HG02763 (cell line): ENCODE results near the gene RBX1.
"Not testable (repeated sequence)": the region's sequence is repeated elsewhere in the genome, so short reads cannot be mapped to it uniquely, and the experiment has no call there.

Source experiments
- ATAC-seq: cut with Tn5 transposase; IDR thresholded peaks from one replicate; pipeline ENCODE4 v1.9.1; 2021; ENCODE audit warnings: mild to moderate bottlenecking, moderate library complexity; ENCODE audit not compliant: unreplicated experiment

The RBX1 gene

DNA sequence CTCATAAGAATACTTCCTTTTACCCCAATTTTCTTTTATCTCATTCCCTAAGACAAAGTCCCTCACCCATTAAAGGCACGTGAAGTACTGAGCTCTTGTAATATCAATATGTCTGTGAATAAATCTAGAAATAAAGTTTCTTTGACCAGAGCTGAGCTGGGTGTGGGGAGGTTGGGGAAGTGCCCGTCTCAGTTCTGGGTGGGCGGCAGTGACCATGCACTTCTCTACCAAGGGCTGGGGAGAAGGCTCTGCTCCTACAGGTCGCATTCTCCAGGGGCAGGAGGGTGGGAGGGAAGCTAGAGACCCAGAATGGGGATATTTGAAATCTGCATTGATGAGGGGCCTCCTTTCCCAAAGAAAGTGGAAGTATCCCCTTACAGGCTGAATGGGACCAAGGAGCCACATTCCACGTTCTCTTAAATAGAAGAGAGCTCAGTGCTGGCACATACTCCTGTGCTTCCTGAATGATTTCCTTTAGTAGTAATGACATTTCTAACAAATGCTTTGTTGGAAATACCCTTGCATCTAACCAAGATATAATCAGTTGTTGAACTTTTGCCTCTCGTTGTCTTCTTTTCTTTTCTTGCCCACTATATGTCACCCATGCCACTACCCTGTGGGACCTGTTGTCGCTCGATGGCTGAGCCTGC lies 16.1 kb downstream of the RBX1 start:
- no peak for ATAC-seq

DNA sequence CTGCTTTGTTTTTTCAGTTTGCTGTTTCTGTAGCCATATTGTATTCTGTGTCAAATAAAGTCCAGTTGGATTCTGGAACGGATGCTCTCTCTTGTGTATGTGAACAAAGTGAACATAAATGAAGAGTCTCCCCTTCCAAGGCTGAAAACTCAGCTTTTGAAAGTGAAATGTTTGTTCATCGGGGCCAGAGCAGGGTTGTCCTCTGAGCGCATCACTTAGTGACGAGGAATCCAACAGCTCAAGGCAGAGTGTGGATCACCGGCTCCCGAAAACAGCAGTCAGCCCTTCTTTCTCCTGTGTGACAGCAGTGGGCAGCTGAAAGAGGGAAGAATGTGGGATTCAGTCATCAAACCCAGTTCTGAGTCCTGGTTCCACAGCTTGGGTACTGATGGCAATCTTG lies 21.4 kb downstream of the RBX1 start:
- ATAC-seq = no peak

DNA sequence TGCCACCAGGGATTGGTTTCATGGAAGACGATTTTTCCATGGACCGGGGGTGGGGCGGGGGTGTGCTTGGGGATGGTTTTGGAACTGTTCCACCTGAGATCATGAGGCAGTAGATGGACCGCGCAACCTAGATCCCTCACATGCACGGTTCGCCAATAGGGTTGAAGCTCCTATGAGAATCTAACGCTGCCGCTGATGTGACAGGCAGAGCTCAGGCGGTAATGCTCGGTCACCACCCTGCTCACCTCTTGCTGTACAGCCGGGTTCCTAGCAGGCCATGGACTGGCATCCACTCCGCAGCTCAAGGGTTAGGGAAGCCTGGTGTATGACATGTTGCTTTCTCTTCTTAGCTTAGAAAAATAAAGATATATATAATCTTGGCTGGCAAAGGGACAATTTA lies 22.0 kb downstream of the RBX1 start:
- no peak for ATAC-seq

DNA sequence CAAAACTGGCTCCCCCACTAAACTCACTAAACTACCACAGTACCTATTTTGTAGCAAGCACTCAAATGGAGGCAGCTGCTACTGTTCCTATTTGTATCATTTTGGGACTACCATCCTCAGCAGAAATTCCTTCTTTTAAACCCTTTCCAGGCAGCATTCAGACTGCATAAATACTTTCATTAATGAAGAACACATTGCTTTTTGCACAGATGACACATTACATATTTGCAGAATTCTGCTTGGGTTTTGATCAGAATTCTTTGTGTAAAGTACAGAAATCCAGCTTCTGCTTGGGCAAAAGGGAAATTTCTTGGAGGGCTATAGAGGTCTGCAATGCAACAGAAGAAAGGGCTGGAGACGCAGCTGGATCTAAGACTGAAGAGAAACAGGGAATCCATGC lies 24.2 kb downstream of the RBX1 start:
- no peak for ATAC-seq

DNA sequence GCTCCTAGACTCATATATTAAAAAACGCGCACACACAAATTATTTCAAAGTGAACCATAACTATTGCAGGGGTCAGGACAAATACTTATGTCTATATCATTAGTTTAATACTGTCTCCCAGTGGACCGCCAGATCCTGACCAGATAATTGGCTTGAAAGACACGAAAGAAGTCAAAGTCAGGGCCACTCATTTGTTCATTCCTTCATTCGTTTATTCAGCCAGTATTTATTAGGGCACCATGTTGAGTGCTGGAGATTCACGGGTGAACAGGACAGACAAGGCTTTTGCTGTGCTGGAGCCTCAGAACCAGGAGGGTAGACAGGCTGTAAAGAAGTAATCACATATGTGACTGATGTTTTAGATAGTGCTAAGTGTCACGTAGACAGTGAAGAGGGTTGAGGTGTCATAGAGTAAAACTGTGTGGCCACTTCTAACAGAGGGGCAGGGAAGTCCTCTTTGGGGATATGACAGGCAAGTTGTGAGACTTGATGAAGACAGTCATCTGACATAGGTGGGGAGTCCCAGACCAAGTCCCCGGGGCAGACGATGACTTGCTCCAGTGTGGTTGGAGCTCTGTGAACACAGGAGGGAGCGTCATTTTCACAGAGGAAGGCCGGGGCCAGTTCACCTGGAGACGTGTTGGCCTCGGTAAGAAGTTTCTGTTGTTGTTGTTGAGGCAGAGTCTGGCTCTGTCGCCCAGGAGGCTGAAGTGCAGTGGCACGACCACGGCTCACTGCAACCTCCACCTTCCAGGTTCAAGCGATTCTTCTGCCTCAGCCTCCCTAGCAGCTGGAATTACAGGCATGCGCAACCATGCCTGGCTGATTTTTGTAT lies 25.9 kb downstream of the RBX1 start:
- ATAC-seq = no peak

DNA sequence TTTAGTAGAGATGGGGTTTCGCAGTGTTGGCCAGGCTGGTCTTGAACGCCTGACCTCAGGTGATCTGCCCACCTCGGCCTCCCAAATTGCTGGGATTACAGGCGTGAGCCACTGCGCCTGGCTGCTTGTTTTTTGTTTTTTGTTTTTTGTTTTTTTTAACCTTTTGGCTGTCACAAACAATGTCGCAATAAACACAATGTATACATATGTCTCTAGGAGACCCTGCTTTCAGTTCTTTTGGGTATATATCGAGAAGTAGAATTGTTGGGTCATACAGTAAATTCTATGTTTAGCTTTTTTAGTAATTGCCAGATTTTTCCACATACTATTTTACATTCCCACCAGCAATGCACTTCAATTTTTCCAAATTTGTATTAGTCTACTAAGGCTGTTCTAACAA lies 28.0 kb downstream of the RBX1 start:
- ATAC-seq = no peak

DNA sequence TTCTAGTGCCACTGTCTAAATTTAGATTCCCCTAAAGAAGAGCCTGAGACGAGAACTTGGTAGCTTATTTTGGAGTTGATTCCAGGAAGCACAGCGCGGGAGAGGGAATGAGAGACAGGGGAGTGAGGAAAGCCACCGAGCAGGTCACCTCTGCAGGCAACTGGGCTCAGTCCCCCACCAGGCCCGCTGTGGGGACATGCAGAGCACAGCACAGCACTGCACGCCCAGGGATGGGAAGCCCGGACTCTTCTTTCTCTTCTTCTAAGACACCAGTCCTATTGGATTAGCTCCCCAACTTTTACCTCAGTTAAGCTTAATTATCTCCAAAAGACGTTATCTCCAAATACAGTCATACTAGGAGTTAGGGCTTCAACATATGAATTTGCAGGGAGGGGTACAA lies 28.7 kb downstream of the RBX1 start:
- ATAC-seq = no peak

DNA sequence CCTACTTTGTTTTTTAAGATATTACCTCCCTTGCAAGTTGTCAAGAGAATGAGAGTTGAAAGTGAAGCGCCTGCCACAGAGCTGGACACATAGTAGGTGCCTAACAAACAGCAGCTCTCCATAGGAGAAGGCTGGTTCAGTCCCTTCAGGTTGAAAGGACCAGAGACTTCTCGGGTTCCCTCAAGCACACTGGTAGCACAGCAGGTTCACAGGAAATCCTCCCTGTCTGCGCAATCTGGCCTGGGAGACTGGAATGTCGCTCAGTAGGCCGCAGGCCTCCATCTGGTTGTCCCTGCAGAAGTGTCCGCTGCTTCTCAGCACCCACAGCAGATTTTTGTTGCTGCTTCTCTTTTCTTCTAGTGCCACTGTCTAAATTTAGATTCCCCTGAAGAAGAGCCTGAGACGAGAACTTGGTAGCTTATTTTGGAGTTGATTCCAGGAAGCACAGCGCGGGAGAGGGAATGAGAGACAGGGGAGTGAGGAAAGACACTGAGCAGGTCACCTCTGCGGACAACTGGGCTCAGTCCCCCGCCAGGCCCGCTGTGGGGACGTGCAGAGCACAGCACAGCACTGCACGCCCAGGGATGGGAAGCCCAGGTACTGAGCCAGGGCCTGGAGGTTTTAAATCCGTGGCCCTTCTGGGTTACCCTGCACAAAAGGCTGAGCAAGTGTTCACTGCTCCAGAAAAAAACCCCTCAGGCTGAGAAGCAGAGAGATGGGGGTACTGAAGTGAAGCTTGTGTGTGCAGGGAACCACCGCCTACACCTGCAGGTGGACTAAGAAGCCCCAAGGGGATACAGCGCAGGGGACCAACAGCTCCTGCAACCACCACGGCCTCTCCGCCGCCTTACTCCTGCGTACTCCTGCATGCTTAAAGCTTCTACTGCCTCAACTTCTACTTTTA lies 31.6 kb downstream of the RBX1 start:
- ATAC-seq = no peak

DNA sequence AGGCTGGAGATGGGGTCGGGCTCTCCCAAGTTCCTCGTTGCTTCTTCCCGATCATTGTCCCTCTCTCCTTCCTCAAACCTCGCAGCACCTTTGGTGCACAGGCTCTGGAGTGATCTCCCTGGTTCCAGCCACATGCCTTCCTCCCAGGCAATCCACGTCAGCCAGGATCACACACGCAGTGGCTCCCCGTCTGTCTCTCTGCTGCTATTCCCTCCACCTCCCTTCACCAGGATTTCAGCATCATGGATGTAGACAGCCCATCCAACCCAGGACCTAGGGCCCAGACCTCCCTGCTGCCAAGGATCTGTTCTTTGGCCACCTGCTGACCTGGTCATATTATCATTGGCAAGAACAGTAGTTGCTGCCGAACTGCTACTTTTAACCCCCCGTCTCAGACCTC lies 40.1 kb downstream of the RBX1 start:
- ATAC-seq = no peak

DNA sequence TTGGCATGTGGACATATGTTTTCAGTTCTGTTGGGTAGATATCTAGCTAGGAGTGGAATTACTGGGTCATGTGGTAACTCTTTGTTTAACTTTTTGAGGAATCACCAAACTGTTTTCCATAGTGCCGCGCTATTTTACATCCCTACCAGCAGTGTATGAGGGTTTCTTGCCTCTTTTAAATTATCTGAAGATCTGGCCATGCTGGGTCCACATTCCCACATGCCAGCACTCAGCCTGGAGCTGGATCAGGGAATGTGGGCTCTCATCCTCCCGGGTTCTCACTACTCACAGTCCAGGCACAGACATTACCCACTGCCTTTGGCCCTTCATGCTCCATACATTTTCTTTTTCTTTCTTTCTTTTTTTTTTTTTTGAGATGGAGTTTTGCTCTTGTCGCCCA lies 44.6 kb downstream of the RBX1 start:
- no peak for ATAC-seq

DNA sequence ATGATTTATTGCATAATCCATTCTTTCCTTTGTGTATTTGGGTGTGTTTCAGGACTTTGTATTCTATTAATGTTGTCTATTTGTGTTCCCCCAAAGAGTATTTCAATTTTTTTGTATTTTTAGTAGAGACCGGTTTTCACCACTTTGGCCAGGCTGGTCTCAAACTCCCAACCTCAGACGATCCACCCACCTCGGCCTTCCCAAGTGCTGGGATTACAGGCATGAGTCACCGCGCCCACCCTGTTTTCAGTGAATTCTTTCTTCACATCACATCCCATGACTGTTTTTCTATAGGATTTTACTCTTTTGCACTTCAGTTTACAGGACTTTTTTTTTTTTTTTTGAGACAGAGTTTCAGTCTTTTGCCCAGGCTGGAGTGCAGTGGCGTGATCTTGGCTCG lies 46.3 kb downstream of the RBX1 start:
- ATAC-seq = no peak

DNA sequence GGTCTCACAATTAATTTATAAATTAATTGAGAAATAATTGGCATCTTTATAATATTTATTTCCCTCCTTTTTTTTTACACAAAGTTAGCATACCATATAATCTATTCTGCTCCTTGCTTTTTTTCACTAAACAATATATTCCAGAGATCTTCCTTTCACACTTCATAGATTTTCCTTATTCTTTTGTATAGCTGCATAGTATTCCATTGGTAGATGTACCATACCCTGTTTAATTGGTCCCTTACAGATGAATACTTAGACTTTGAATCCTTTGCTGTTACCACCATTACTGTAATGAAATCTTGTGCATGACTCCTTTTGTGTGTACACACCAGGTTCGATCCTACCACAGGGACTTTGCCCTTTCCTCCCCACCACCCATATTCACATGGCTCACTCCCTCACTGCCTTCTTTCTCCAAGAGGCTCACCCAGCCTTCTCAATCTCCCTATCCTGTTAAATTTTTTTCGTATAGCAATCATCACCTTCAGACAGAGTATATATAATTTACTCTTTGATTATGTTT lies 48.9 kb downstream of the RBX1 start:
- ATAC-seq = no peak

DNA sequence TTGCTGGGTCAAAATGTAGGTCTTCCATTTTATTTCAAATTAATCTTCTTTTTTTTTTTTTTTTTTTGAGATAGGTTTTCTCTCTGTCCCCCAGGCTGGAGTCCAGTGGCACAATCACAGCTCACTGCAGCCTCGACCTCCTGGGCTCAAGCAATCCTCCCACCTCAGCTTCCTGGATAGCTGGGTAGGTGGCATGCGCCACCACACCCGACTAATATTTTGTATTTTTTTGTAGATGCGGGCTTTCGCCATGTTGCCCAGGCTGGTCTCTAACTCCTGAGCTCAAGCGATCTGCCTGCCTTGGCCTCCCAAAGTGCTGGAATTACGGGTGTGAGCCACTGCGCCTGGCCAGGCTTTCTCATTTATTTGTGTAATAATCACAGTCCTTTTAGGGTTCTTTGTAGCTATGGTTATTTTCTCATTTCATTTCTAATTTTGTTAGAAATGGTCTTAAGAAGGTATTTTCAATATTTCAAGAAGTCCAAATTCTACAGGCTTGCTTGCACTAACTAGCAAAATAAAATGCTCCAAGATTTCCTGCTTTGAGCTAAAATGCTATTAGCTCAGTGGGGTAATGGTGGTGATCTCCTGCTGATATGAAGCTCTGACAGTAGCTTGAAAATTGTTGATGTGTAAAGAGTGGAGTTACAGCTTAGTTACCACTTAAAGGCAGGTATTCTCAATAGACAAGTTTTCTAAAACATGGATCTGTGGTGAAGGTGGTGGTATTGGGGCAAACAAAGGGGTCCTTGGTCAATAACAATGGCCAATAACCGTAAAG lies 50.0 kb downstream of the RBX1 start:
- no peak for ATAC-seq

DNA sequence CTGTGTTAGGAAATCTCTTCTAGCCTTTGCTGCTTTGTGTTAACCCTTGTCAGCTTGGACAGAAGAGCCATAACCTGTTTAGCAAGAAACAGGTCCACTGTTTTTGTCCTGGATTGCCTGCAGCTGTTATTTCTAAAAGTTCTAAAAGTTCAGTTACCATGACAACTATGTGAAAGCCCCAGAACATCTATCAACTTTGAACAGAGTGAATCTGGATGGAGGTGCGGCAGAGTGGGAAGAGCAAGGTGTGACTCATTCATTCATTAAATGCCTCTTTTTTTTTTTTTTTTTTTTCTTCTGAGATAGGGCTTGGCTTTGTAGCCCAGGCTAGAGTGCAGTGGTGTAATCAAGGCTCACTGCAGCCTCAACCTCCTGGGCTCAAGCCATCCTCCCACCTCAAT lies 50.5 kb downstream of the RBX1 start:
- ATAC-seq = no peak

DNA sequence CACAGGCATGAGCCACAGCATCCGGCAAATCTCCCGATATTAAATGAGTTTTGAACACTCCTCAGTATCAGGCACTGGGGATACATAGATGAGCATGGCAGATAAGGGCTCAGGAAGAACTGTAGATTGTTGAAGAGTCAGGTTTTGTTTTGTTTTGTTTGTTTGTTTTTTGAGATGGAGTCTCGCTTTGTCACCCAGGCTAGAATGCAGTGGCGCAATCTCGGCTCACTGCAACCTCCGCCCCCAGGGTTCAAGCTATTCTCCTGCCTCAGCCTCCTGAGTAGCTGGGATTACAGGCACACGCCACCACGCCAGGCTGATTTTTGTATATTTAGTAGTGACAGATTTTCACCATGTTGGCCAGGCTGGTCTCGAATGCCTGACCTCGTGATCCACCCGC lies 51.2 kb downstream of the RBX1 start:
- not testable (repeated sequence) for ATAC-seq

DNA sequence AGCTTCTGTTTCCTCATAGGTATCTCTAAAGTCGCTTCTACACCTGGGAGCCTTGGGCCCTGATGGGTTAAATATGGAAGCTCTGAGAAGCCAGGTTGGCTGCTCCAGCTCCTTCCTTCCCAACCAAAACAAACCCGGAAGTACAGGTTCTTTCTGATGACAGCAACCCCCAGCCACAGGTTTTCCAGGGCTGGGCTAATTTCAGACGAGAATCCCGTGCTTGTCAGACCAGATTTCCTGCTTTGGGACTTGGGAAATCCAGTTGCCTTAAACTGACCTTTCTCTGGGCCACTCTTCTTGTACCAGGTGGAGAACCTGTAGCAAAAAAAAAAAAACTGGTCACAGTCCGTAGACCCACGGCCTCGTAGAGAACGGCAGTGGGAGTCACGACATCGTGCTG lies 51.9 kb downstream of the RBX1 start:
- ATAC-seq = no peak

DNA sequence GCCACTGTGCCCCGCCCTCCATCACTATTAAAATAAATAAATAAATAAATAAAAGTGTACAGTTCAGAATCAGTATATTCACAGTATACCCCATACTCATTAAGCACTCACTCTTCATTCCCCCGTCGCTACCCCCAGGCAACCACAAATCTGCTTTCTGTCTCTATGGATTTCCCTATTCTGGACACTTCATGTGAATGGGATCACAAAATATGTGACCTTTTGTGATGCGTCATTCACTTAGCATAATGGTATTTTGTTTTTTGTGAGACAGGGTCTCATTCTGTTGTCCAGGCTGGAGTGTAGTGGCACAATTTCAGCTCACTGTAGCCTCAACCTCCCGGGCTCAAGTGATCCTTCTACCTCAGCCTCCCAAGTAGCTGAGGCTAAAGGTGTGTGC lies 52.8 kb downstream of the RBX1 start:
- no peak for ATAC-seq

DNA sequence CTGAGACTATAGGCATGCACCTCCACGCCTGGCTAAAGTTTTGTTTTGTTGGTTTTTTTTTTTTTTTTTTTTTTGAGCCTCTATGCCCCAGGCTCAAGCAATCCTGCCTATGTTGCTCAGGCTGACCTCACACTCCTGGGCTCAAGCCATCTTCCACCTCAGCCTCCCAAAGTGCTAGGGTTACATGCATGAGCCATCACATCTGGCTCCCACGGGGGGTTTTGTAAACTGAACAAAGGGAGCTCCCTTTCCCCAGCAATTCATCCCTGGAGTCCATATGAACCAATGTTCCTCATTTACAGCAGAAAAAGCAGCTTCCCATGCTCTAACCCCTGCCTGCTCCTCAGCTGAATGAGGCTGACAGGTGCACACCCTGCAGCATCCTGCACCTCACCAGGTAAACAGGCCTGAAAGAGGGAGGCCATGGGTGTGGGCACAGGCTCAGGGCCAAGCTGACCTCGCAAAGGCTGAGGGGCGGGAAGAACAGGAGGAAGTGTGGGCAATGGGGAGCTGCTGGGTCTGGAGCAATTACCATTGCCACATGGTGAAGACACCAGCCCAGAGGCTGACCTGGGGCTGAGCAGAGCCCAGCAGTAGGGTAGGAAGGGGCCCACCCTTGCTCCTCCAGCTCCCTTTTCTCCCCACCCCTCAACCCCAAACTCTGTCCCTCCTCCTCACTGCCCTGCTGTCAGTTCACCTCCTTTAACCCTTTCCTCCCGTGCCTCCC lies 58.2 kb downstream of the RBX1 start:
- ATAC-seq = no peak

DNA sequence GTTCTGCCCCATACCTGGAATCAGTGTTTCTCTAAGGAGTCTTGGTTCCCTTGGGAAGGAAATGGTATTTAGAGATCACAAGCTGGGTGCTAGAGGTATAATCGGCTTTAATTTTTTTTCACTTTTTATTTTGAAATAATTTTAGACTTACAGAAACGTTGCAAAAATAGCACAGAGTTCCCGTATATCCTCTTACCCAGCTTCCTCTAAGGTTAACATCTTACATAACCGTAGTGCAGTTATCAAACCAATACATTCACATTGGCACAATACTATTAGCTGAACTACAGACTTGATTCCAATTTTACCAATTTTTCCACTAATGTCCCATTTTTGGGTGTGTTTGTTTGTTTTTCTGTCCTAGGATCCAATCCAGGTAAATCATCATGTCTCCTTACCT lies 63.8 kb downstream of the RBX1 start:
- no peak for ATAC-seq

DNA sequence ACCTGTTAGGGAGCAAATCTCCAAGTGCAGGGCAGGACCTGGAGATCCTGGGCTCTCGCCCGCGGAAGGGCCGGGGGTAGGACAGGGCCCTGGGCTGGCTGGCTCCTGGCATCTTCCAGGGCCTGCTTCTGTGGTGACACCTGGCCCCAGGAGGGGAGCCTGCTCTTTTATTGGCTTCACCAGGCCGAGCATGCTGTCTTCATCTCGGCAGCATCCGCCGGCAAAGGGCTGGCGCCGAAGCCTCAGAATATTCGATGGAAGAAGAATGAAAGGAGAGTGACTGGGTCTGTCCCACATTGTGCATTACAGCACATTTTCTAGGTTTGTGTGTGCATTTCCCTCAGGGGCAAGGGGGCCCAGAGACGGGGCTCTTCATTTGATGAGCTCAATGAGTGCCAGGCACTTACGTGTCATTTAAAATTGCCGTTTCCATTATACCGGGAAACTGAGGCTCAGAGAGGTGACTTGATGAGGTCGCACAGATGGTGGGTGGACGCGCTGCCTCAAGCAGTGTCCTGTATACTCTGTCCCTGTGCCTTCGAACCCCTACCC lies 70.0 kb downstream of the RBX1 start:
- no peak for ATAC-seq
